Breast epithelium (tissue), 4 donors: ENCODE measurements around the gene E2F4. TPM values are rescaled to one million over a fixed set of nuclear protein-coding genes. Genes with fewer than 3 reads are reported as not detected.

ENCODE experiments used
- DNase-seq, 2 donors: peaks; one replicate each; pipeline ENCODE4 v3.0.0-alpha.2; 2019; ENCODE audit warnings: low spot score in 2 of 2
- H3K27ac ChIP-seq, 2 donors: fragments of 200-600 bp; sonication (generic) in 1 of 2; one replicate each; pipeline ENCODE4 v1.5.1; 2016 to 2019; ENCODE audit warnings: mild to moderate bottlenecking in 1 of 2
- H3K27me3 ChIP-seq, 2 donors: fragments of 200-600 bp; sonication (generic) in 1 of 2; one replicate each; pipeline versions ENCODE4 v1.5.1 to v1.6.0; 2017 to 2019; ENCODE audit warnings: control low read depth in 1 of 2, mild to moderate bottlenecking in 1 of 2
- H3K36me3 ChIP-seq: fragments of 200-600 bp; one replicate; pipeline ENCODE4 v1.5.1; 2019
- H3K4me1 ChIP-seq, 2 donors: fragments of 200-600 bp; sonication (generic); one replicate each; pipeline ENCODE4 v1.5.1; 2016 to 2019; ENCODE audit warnings: control low read depth in 1 of 2
- H3K4me3 ChIP-seq, 3 donors: fragments of 200-600 bp; sonication (generic); 1 replicate in 2 of 3; 2 replicates in 1 of 3; pipeline ENCODE4 v1.5.1; 2016 to 2019; ENCODE audit warnings: mild to moderate bottlenecking in 3 of 3, moderate library complexity in 2 of 3
- H3K9me3 ChIP-seq, 2 donors: fragments of 200-600 bp; sonication (generic) in 1 of 2; one replicate each; pipeline ENCODE4 v1.5.1; 2016 to 2019; ENCODE audit warnings: control low read depth in 1 of 2
- CTCF ChIP-seq, 3 donors: fragments of 450-650 bp; IDR thresholded peaks; one replicate each; pipeline ENCODE4 v1.5.1; 2016 to 2017; ENCODE audit warnings: antibody characterized with exemption in 3 of 3, mild to moderate bottlenecking in 3 of 3, moderate library complexity in 3 of 3
- POLR2A ChIP-seq: fragments of 450-650 bp; IDR thresholded peaks from one replicate; pipeline ENCODE4 v1.6.1; 2016; ENCODE audit warnings: antibody characterized with exemption, mild to moderate bottlenecking, moderate library complexity
- POLR2AphosphoS5 ChIP-seq, 3 donors: sonication (generic); formaldehyde crosslinking; IDR thresholded peaks; one replicate each; pipeline ENCODE4 v1.6.1; 2017; ENCODE audit warnings: antibody characterized with exemption in 3 of 3
- intact Hi-C: fragments of 100-400 bp; cut with DNase I; formaldehyde crosslinking; loops from one replicate; pipeline ENCODE4 v1.15.1; 2023; ENCODE audit warnings: low total_unique reads
- total RNA-seq, 3 donors: library from RNA; depleted of rRNA; stranded (reverse); fragments of >200 nt; gene quantifications; one replicate each; pipeline ENCODE4 v1.1.0, GENCODE V29; 2016

E2F4 gene
- total RNA-seq, 3 donors from 2014 or later = 74.1 to 86.9 (median 76.1) TPM

- intact Hi-C loops = no loop called here
- Histone ChIP-seq H3K4me3 (no peak overlapping the region), H3K36me3 (no peaks in the 10 kb centered on the region), H3K4me1 (peaks cover 10 to 11% of the 10 kb centered on the region in 2 donors), H3K27ac (no peak overlapping the region), H3K27me3 (no peaks in the 10 kb centered on the region), H3K9me3 (no peaks in the 10 kb centered on the region)
- no peak for DNase-seq
- TF ChIP-seq POLR2A (no peak), POLR2AphosphoS5 (IDR thresholded peaks at IDR 0.05) (no peak), CTCF (IDR thresholded peaks at IDR 0.05) (no peak)
These were observed 25.3 kb upstream of the E2F4 start for GRCh38 chr16:67166598-67167168.

- intact Hi-C loops = no loop called here
- H3K27ac ChIP-seq = no peak overlapping the region
- H3K27me3 ChIP-seq = no peaks in the 10 kb centered on the region
- no peak overlapping the region for H3K4me3 ChIP-seq
- H3K9me3 ChIP-seq = no peaks in the 10 kb centered on the region
- no peak for DNase-seq
- H3K36me3 ChIP-seq = no peaks in the 10 kb centered on the region
- H3K4me1 ChIP-seq = peaks cover 10% of the 10 kb centered on the region in 2 donors
- no peak for TF ChIP-seq POLR2A
- no peak for TF ChIP-seq CTCF (IDR thresholded peaks at IDR 0.05)
- no peak for TF ChIP-seq POLR2AphosphoS5 (IDR thresholded peaks at IDR 0.05)
These were observed 24.4 kb upstream of the E2F4 start for GRCh38 chr16:67167588-67167987.

- Histone ChIP-seq H3K36me3 (no peaks in the 10 kb centered on the region), H3K4me3 (no peak overlapping the region), H3K27me3 (no peaks in the 10 kb centered on the region), H3K9me3 (no peaks in the 10 kb centered on the region), H3K27ac (peak overlapping the region; percentile 95), H3K4me1 (peaks cover 9% of the 10 kb centered on the region in 2 donors)
- TF ChIP-seq POLR2A (no peak), POLR2AphosphoS5 (IDR thresholded peaks at IDR 0.05) (no peak), CTCF (IDR thresholded peaks at IDR 0.05) (no peak)
- no peak for DNase-seq
- intact Hi-C loops = no loop called here
These were observed 22.9 kb upstream of the E2F4 start for GRCh38 chr16:67169011-67169451.

- no peaks in the 10 kb centered on the region for H3K9me3 ChIP-seq
- peak overlapping the region; percentile 95 for H3K27ac ChIP-seq
- H3K36me3 ChIP-seq = no peaks in the 10 kb centered on the region
- H3K4me3 ChIP-seq = peak overlapping the region; percentile 41 to 76 (median 57)
- peaks cover 5 to 9% of the 10 kb centered on the region in 2 donors for H3K4me1 ChIP-seq
- intact Hi-C loops = loop anchor here (10.0 kb wide), 1 partner anchor 245 kb away; the partner anchor contains the start of gene ZDHHC1
- no peak for DNase-seq
- H3K27me3 ChIP-seq = no peaks in the 10 kb centered on the region
- TF ChIP-seq POLR2AphosphoS5 (IDR thresholded peaks at IDR 0.05) = no peak
- TF ChIP-seq CTCF (IDR thresholded peaks at IDR 0.05) = peak in 1 of 3 donors; percentile 15
These were observed 22.2 kb upstream of the E2F4 start for GRCh38 chr16:67169642-67170167.

- peak within 1 kb of the TSS; percentile 95 for H3K27ac ChIP-seq
- H3K4me3 ChIP-seq = peak within 1 kb of the TSS; percentile 41 to 76 (median 57)
- intact Hi-C loops = loop anchor here (10.0 kb wide), 1 partner anchor 244 kb away; the partner anchor contains the start of gene ZDHHC1
- H3K36me3 ChIP-seq = no peaks in the 10 kb centered on the region
- H3K4me1 ChIP-seq = peaks cover 5 to 11% of the 10 kb centered on the region in 2 donors
- no peaks in the 10 kb centered on the region for H3K27me3 ChIP-seq
- DNase-seq = peak; percentile 76 to 84
- no peak for TF ChIP-seq CTCF (IDR thresholded peaks at IDR 0.05)
- no peak for TF ChIP-seq POLR2A
- TF ChIP-seq POLR2AphosphoS5 (IDR thresholded peaks at IDR 0.05) = peak; percentile 19 to 49 (median 22)
- no peaks in the 10 kb centered on the region for H3K9me3 ChIP-seq
These were observed 21.6 kb upstream of the E2F4 start, which contains the start of gene NOL3 for GRCh38 chr16:67170168-67170948. Gene NOL3 (plus strand): TSS chr16:67170538.
